Choroid plexus epithelial cell (primary cell): ENCODE data around the gene PPM1M.
A peak's percentile ranks its signal among the peaks of the same experiment; 100 is the strongest.

Experiments used
- DNase-seq: peaks from one replicate; pipeline ENCODE4 v3.0.0-alpha.2; 2010; ENCODE audit warnings: low read depth
- H3K4me3 ChIP-seq: 2 replicates; pipeline ENCODE4 v1.5.1; 2011; ENCODE audit warnings: low read depth, mild to moderate bottlenecking, control low read depth, low read length, moderate library complexity
- CTCF ChIP-seq: conservative IDR thresholded peaks from 2 replicates; pipeline ENCODE4 v1.5.1; 2011; ENCODE audit warnings: low read depth, mild to moderate bottlenecking, control low read depth, inconsistent platforms, low read length, moderate library complexity

The PPM1M gene

DNA sequence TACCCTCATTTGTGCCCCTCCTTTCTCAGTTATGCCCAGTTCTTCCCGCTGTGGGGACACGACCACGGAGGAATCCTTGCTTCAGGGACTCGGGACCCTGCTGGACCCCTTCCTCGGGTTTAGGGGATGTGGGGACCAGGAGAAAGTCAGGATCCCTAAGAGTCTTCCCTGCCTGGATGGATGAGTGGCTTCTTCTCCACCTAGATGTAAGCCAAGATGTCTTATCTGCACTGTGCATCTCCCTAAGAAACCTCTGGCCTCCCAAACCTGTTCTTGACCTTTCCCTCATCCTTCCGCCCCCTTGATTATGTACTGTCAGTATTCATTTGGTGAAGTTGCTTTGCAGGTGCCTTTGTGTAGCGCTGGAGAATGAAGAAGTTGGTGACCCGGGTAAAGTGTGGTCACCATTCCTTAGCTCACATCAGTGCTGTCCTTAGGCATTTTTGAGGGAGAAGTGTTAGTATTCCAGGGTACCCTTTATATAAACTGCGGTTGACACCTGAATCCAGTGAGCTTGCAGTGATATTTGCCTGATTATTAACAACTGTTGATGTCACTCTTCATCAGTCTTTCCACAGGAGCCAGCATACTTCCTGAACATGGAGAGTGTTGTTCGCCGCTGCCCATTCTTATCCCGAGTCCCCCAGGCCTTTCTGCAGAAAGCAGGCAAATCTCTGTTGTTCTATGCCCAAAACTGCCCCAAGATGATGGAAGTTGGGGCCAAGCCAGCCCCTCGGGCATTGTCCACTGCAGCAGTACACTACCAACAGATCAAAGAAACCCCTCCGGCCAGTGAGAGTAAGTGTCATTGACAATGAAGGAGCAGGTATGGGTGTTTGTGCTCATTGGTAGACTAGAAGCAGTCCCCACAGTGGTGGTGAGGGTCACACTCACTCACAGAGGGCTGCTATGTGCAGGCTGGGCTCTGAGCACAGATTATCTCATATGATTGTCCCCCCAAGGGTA is 46.6 kb upstream of the PPM1M start:
- no peak for DNase-seq
- TF ChIP-seq CTCF: no peak
- peak overlapping the region; percentile 96 for H3K4me3 ChIP-seq

- no peak for TF ChIP-seq CTCF
- peak; percentile 36 for DNase-seq
- no peak overlapping the region for H3K4me3 ChIP-seq
Observed at GRCh38 chr3:52200981-52201679, 44.4 kb upstream of the PPM1M start.

GRCh38 chr3:52202384-52203077 is 43.0 kb upstream of the PPM1M start:
- H3K4me3 ChIP-seq: no peak overlapping the region
- DNase-seq: no peak
- no peak for TF ChIP-seq CTCF

GRCh38 chr3:52203701-52204100 is 41.9 kb upstream of the PPM1M start:
- TF ChIP-seq CTCF: no peak
- H3K4me3 ChIP-seq: no peak overlapping the region
- DNase-seq: no peak

DNA sequence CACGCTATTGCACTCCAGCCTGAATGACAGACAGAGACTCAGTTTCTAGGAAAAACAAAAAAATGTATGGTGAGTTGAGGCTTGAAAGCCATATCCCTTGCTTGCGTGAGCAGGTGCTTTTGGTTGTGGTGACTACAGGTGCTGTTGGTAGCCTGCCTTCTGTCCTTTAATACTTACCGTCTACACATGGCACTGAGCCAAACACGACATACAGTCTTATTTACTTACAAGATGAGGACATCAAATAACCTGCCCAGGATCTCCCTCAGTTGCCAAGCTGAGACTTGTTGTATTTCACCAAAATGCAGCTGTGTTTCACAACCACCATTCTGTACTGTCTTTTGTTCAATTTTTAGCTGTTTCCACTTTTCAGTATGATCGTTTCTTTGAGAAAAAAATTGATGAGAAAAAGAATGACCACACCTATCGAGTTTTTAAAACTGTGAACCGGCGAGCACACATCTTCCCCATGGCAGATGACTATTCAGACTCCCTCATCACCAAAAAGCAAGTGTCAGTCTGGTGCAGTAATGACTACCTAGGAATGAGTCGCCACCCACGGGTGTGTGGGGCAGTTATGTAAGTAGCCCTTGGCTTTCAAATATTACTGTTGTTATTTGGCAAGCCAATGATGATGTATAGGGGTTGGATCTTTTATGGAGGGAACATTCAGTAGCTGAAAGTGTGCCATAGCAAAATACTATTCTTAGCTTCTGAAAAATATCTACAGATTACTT is 41.1 kb upstream of the PPM1M start:
- no peak for TF ChIP-seq CTCF
- no peak for DNase-seq

DNA sequence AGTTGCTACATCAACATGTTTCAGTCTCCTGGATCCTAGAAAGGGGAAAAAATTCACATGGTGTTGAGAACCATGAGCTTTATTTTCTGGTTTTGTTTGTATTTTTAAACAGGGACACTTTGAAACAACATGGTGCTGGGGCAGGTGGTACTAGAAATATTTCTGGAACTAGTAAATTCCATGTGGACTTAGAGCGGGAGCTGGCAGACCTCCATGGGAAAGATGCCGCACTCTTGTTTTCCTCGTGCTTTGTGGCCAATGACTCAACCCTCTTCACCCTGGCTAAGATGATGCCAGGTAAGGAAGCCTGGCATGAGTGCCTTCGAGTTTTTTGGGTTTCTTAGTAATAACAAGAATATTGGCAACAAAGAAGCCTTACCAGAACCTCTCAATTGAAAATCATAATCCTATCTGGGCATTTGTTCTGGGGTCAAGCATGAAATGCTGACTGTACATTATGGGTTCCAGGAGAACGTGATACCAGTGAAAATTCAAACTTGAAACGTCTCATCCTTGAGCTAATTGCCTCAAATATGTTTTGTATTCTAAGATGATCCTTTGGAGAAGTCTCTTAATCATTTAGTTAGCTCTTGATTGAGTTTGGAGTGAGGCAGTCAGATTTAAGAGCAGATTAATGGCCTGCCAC is 39.7 kb upstream of the PPM1M start:
- no peak for TF ChIP-seq CTCF
- no peak for DNase-seq

More for the DNA sequence above, 41.1 kb upstream of the PPM1M start:
- no peak overlapping the region for H3K4me3 ChIP-seq

More for the DNA sequence above, 39.7 kb upstream of the PPM1M start:
- no peak overlapping the region for H3K4me3 ChIP-seq
